HG03095 (cell line): ENCODE data around the gene UCKL1.
"Not testable (repeated sequence)": the region's sequence is repeated elsewhere in the genome, so short reads cannot be mapped to it uniquely, and the experiment has no call there.

ENCODE experiments used
- ATAC-seq: cut with Tn5 transposase; IDR thresholded peaks from one replicate; pipeline ENCODE4 v1.9.1; 2021; ENCODE audit warnings: moderate library complexity; ENCODE audit not compliant: unreplicated experiment

UCKL1 gene

GRCh38 chr20:63929071-63929470, 27.1 kb downstream of the UCKL1 start:
- no peak for ATAC-seq

- no peak for ATAC-seq
Observed at GRCh38 chr20:63926298-63926697, 29.9 kb downstream of the UCKL1 start.

GRCh38 chr20:63924241-63924640, 32.0 kb downstream of the UCKL1 start:
- no peak for ATAC-seq

- ATAC-seq, result no peak
Observed at GRCh38 chr20:63923651-63924050, 32.6 kb downstream of the UCKL1 start.

GRCh38 chr20:63920226-63920625, 36.0 kb downstream of the UCKL1 start:
- ATAC-seq, result no peak

- ATAC-seq, result no peak
Observed at GRCh38 chr20:63919130-63919529, 37.1 kb downstream of the UCKL1 start.

GRCh38 chr20:63917811-63918210, 38.4 kb downstream of the UCKL1 start:
- no peak for ATAC-seq

GRCh38 chr20:63916371-63916939, 39.8 kb downstream of the UCKL1 start:
- not testable (repeated sequence) for ATAC-seq

GRCh38 chr20:63915471-63915870, 40.7 kb downstream of the UCKL1 start:
- ATAC-seq, result no peak

- ATAC-seq, result no peak
Observed at GRCh38 chr20:63913768-63914167, 42.4 kb downstream of the UCKL1 start.

GRCh38 chr20:63911176-63911575, 45.0 kb downstream of the UCKL1 start:
- no peak for ATAC-seq

GRCh38 chr20:63908008-63908682, 48.1 kb downstream of the UCKL1 start:
- no peak for ATAC-seq

GRCh38 chr20:63903796-63904561, 52.2 kb downstream of the UCKL1 start:
- no peak for ATAC-seq

GRCh38 chr20:63900413-63900812, 55.8 kb downstream of the UCKL1 start:
- no peak for ATAC-seq

GRCh38 chr20:63898882-63899558, 57.2 kb downstream of the UCKL1 start:
- no peak for ATAC-seq

- no peak for ATAC-seq
Observed at GRCh38 chr20:63897978-63898561, 58.1 kb downstream of the UCKL1 start.

GRCh38 chr20:63896264-63897105, 59.7 kb downstream of the UCKL1 start:
- ATAC-seq, result no peak

GRCh38 chr20:63895952-63896263, 60.3 kb downstream of the UCKL1 start:
- ATAC-seq, result no peak

- ATAC-seq, result no peak
Observed at GRCh38 chr20:63895202-63895951, 60.8 kb downstream of the UCKL1 start.
